Mesothelial cell of epicardium (in vitro differentiated cells): ENCODE data around the gene ASTN2. TPM values are rescaled to one million over a fixed set of nuclear protein-coding genes. Genes with fewer than 3 reads are reported as not detected.

Source experiments
- DNase-seq, 2 experiments: peaks; one replicate each; pipeline ENCODE4 v3.0.0; 2021; ENCODE audit warnings: low spot score in 2 of 2; ENCODE audit not compliant: unreplicated experiment in 2 of 2
- H3K27ac Mint-ChIP-seq: 2 replicates; pipeline ENCODE4 v1.8.0; 2021; ENCODE audit warnings: mixed read lengths
- H3K27me3 Mint-ChIP-seq: 2 replicates; pipeline ENCODE4 v1.8.0; 2021; ENCODE audit warnings: low read depth, mixed read lengths
- H3K36me3 Mint-ChIP-seq: 2 replicates; pipeline ENCODE4 v1.8.0; 2021; ENCODE audit warnings: mixed read lengths
- H3K4me1 Mint-ChIP-seq: 2 replicates; pipeline ENCODE4 v1.8.0; 2021; ENCODE audit warnings: mixed read lengths
- H3K4me3 Mint-ChIP-seq: 2 replicates; pipeline ENCODE4 v1.8.0; 2021; ENCODE audit warnings: mild to moderate bottlenecking, moderate library complexity, mixed read lengths
- H3K9me3 Mint-ChIP-seq: 2 replicates; pipeline ENCODE4 v1.8.0; 2021; ENCODE audit warnings: mixed read lengths
- CTCF ChIP-seq: fragments of 200-600 bp; sonication (generic); IDR thresholded peaks from one replicate; pipeline ENCODE4 v1.5.0; 2021; ENCODE audit warnings: antibody characterized with exemption; ENCODE audit not compliant: unreplicated experiment
- total RNA-seq: library from RNA; stranded (reverse); gene quantifications from 3 replicates; pipeline ENCODE4 v1.2.1, GENCODE V29; 2021

Gene ASTN2
- total RNA-seq, 1 donor from 2014 or later = 12.2 TPM

- Mint-ChIP-seq H3K27me3 (peaks cover 15% of the 10 kb centered on the region), H3K9me3 (no peaks in the 10 kb centered on the region), H3K4me1 (no peaks in the 10 kb centered on the region), H3K27ac (no peak overlapping the region), H3K4me3 (no peak overlapping the region), H3K36me3 (no peaks in the 10 kb centered on the region)
- no peak for TF ChIP-seq CTCF
- no peak for DNase-seq
Measured at GRCh38 chr9:117018966-117019617, 395.8 kb downstream of the ASTN2 start.

GRCh38 chr9:117017414-117017985 is 397.4 kb downstream of the ASTN2 start:
- peaks cover 6% of the 10 kb centered on the region for H3K27me3 Mint-ChIP-seq
- no peak for DNase-seq

GRCh38 chr9:117014061-117014460 is 400.8 kb downstream of the ASTN2 start:
- H3K4me3 Mint-ChIP-seq = no peak overlapping the region
- no peaks in the 10 kb centered on the region for H3K36me3 Mint-ChIP-seq
- H3K27ac Mint-ChIP-seq = no peak overlapping the region
- TF ChIP-seq CTCF = no peak
- DNase-seq = no peak
- peaks cover 6% of the 10 kb centered on the region for H3K27me3 Mint-ChIP-seq
- no peaks in the 10 kb centered on the region for H3K9me3 Mint-ChIP-seq
- H3K4me1 Mint-ChIP-seq = no peaks in the 10 kb centered on the region

More at GRCh38 chr9:117017414-117017985, 397.4 kb downstream of the ASTN2 start:
- Mint-ChIP-seq H3K4me1 (no peaks in the 10 kb centered on the region), H3K27ac (no peak overlapping the region), H3K9me3 (no peaks in the 10 kb centered on the region), H3K4me3 (no peak overlapping the region), H3K36me3 (no peaks in the 10 kb centered on the region)
- TF ChIP-seq CTCF = no peak

- Mint-ChIP-seq H3K9me3 (no peaks in the 10 kb centered on the region), H3K27ac (no peak overlapping the region)
- DNase-seq = no peak
Measured at GRCh38 chr9:117013440-117013995, 401.3 kb downstream of the ASTN2 start.

GRCh38 chr9:117010061-117010460 is 404.8 kb downstream of the ASTN2 start:
- peaks cover 6% of the 10 kb centered on the region for H3K27me3 Mint-ChIP-seq
- DNase-seq = no peak
- H3K36me3 Mint-ChIP-seq = no peaks in the 10 kb centered on the region
- H3K4me3 Mint-ChIP-seq = no peak overlapping the region
- H3K27ac Mint-ChIP-seq = no peak overlapping the region
- no peaks in the 10 kb centered on the region for H3K4me1 Mint-ChIP-seq
- TF ChIP-seq CTCF = no peak
- no peaks in the 10 kb centered on the region for H3K9me3 Mint-ChIP-seq

More at GRCh38 chr9:117013440-117013995, 401.3 kb downstream of the ASTN2 start:
- Mint-ChIP-seq H3K4me3 (no peak overlapping the region), H3K4me1 (no peaks in the 10 kb centered on the region), H3K27me3 (peaks cover 6% of the 10 kb centered on the region), H3K36me3 (no peaks in the 10 kb centered on the region)
- TF ChIP-seq CTCF = no peak
